ENCODE results near the gene MTPN.

MTPN gene

GRCh38 chr7:135886345-135887132 lies 90.6 kb downstream of the MTPN start:
- no peak for TF ChIP-seq CTCF (IDR thresholded peaks at IDR 0.05; ENCODE audit: insufficient read depth, low read length, missing control alignments)
- ChIA-PET CTCF (no interaction called here), POLR2A (no interaction called here)
- H3K4me3 ChIP-seq (ENCODE audit: low read depth, low read length) = no peak overlapping the region
- no peak for DNase-seq (ENCODE audit: low read depth, low spot score)

- no peak for DNase-seq (ENCODE audit: low read depth, low spot score)
- CTCF ChIA-PET = no interaction called here
- POLR2A ChIA-PET = no interaction called here
- TF ChIP-seq CTCF (IDR thresholded peaks at IDR 0.05; ENCODE audit: insufficient read depth, low read length, missing control alignments) = no peak
- no peak overlapping the region for H3K4me3 ChIP-seq (ENCODE audit: low read depth, low read length)
Measured at GRCh38 chr7:135884495-135885232, 92.5 kb downstream of the MTPN start.

- no peak for TF ChIP-seq CTCF (IDR thresholded peaks at IDR 0.05; ENCODE audit: insufficient read depth, low read length, missing control alignments)
- no peak for DNase-seq (ENCODE audit: low read depth, low spot score)
- no peak overlapping the region for H3K4me3 ChIP-seq (ENCODE audit: low read depth, low read length)
- ChIA-PET CTCF (interaction anchor here (2.1 kb wide), 1 partner anchor 78 kb away, joined by 4 read pairs; no protein-coding TSS in a partner anchor), POLR2A (no interaction called here)
Measured at GRCh38 chr7:135879233-135879632, 97.9 kb downstream of the MTPN start.

GRCh38 chr7:135878284-135878683 lies 98.9 kb downstream of the MTPN start:
- no peak for DNase-seq (ENCODE audit: low read depth, low spot score)
- POLR2A ChIA-PET = no interaction called here
- CTCF ChIA-PET = interaction anchor here (2.1 kb wide), 1 partner anchor 77 kb away, joined by 4 read pairs; no protein-coding TSS in a partner anchor
- TF ChIP-seq CTCF (IDR thresholded peaks at IDR 0.05; ENCODE audit: insufficient read depth, low read length, missing control alignments) = no peak
- no peak overlapping the region for H3K4me3 ChIP-seq (ENCODE audit: low read depth, low read length)

GRCh38 chr7:135877805-135878204 lies 99.4 kb downstream of the MTPN start:
- no peak for TF ChIP-seq CTCF (IDR thresholded peaks at IDR 0.05; ENCODE audit: insufficient read depth, low read length, missing control alignments)
- no peak for DNase-seq (ENCODE audit: low read depth, low spot score)
- CTCF ChIA-PET = interaction anchor here (2.1 kb wide), 1 partner anchor 77 kb away, joined by 4 read pairs; no protein-coding TSS in a partner anchor
- POLR2A ChIA-PET = no interaction called here
- no peak overlapping the region for H3K4me3 ChIP-seq (ENCODE audit: low read depth, low read length)
